NCI-H1930 (cell line): Measurements from ENCODE around the gene EGFL7.

Experiments used
- DNase-seq, 2 experiments: peaks; one replicate each; lab custom pipeline; 2025; lab: John Stamatoyannopoulos, UW

Gene EGFL7

DNA sequence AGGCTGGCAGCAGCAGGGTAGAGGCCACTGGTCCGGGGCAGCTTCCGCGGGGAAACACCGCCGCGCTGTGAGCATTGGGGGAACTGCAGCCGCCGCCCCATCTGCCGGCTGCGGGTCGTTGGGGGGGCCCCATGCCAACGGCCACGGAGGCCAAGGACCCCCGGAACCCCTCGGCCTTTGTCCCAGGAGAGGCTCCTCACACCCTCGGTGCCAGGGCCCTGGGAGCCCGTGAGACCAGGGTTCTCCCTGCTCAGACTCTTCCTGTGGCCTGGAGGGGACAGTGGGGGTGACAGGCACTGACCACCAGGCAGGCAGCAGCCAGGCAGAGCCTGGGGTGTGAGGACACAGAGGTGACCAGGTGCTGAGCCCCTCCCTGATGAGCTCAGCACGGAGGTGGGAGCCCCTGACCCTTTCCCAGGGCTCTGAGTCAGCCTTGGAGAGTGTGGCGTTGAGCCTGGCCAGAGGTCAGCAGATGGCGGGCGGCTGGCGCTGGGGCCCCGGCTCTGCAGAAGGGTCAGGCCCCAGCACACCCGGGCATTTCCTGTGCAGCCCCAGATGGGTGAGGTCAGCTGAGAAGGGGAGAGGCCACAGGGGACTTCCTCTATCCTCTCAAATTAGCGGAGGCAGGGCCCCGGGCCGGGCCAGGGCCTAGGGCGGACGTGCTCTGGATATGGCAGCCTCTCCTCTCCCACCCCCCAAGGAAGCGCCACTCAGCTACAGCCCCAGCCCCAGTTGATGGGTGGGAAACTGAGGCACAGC is 17.9 kb upstream of the EGFL7 start:
- no peak for DNase-seq

DNA sequence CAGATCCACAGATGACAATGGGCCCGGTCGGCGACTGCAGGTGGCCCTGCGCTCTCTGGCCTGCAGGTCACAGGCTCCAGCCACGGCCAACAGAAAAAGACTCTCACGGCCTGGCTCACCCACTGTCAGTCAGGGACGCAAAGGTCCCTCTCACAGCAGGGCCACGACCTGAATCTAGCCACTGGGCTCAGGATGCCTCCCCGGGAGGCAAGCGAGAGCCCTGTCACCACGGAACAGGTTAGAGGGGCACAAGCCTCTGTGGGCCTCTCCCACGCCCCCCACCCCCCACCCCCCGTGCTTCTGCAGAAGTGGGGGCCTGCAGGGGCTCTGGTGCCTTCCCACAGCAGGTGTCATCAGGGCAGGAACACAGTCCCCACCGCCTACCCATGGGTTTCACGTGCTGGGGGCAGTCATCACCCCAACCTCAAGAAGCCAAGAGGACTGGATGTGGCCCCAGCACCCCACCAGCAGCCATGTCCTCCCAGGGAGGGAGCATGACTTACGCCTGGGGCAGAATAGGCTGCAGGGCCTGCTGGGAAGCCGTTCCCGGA is 17.3 kb upstream of the EGFL7 start:
- DNase-seq, result no peak

- no peak for DNase-seq
These were observed 16.6 kb upstream of the EGFL7 start for GRCh38 chr9:136645903-136646754.

GRCh38 chr9:136646827-136647711 is 15.6 kb upstream of the EGFL7 start:
- no peak for DNase-seq

DNA sequence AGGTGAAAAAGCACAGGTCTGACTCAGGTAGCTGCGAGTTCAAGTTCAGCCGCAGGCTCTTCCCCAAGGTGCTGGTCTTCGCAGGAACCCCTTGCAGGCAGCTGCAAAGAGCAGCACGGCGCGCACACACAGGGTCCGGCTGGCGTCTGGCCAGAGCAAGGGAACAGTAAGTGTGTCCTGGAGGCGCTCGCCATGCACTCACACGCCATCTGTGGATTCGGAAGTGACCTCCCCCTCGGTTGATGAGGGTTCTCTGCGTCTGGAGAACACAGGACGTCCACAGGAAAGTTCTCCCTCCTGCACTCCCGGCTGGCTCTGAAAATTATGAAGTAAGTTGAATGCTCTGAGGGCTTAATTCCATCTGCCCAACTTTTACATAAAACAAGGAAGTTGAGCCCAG is 14.0 kb upstream of the EGFL7 start:
- no peak for DNase-seq

DNA sequence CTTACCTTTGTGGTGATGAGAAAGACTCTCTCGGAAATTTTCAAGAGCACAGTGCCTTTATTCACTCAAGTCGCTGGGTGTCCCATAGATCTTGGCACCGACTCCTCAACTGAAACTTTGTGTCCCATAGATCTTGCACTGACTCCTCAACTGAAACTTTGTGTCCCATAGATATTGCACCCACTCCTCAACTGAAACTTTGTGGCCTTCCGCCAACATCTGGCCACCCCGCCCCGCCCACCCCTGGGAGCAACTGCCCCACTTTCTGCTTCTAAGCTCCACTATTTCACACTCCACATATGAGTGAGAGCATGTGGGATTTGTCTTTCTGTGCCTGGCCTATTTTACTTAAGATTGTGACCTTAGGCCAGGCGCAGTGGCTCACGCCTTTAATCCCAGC is 12.7 kb upstream of the EGFL7 start:
- no peak for DNase-seq

GRCh38 chr9:136650648-136651047 is 12.1 kb upstream of the EGFL7 start:
- no peak for DNase-seq

DNA sequence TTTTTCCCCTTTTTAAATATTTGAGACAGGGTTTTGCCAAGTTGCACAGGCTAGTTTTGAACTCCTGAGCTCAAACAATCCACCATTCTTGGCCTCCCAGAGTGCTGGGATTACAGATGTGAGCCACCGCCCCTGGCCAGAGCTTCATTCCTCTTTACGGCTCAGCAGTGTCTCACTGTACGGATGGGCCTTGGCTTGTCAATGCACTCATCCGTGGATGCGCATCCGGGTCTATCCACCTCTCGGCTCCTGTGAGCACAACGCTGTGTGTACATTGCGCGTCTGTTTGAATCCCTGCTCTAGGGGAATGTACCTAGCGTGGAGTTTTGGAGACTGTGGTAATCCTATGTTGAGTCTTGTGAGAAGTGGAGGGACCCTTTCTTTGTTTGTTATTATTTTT is 10.9 kb upstream of the EGFL7 start:
- DNase-seq, result no peak

GRCh38 chr9:136653323-136654079 is 9.2 kb upstream of the EGFL7 start:
- DNase-seq, result no peak

DNA sequence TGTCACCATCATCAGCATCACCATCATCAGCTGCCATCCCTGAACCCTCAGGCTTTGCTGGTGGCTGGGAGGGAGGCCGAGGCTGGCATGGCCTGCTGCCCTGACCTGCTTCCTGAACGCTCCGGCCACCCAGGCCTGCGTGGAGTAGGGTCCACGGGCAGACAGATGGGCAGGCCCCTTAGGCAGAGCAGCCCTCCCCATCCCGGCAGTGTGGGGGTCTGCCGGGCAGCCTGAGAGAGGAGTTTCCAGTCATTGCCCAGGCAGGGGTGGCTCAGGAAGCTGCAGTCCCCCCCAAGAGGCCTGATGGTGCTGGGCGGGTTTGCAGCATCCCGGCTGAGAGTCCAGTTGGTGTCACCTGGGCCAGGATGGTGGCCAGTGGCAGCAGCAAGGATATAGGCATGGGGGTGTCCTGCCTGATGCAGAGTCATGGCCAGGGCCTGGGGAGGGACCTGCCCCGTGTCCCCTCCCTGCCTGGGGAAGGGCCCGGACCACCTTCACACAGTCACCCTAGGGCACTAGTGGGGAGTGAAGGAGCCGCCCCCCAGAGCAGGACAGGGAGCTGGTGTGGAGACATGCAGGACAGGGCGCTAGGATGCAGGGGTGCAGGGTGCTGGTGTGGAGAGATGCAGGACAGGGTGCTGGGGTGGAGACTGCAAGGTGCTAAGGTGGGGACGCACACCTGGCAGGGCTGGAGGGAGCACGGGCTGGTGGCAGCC is 7.7 kb upstream of the EGFL7 start:
- no peak for DNase-seq

GRCh38 chr9:136655536-136656182 is 7.1 kb upstream of the EGFL7 start:
- DNase-seq, result no peak

DNA sequence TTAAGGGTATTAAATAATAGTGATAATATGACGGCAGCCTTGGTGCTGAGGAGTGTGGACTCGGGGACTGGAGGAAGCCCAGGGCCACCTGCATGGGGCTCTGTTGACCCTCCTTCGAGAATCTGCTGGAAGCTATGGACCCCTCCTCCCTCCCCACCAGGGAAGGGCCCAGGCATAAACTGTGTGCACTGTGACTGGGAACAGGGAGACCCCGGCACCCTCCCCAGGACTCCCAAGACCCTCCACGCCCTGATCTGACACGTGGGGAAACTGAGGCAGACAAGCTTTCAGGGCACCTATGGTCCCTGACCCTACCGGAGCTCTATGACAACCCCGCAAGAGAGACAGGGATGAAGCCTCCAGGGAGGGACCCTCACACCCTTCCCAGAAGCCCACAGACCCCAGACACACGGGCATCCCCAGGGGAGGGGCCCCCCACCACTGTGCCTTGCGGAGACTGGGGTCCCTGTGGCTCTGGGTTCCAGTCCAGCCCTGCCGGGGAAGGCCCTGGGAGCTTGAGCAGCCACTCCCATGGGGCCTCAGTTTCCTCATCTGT is 6.5 kb upstream of the EGFL7 start:
- DNase-seq, result no peak

GRCh38 chr9:136656795-136657611 is 5.7 kb upstream of the EGFL7 start:
- DNase-seq, result no peak

DNA sequence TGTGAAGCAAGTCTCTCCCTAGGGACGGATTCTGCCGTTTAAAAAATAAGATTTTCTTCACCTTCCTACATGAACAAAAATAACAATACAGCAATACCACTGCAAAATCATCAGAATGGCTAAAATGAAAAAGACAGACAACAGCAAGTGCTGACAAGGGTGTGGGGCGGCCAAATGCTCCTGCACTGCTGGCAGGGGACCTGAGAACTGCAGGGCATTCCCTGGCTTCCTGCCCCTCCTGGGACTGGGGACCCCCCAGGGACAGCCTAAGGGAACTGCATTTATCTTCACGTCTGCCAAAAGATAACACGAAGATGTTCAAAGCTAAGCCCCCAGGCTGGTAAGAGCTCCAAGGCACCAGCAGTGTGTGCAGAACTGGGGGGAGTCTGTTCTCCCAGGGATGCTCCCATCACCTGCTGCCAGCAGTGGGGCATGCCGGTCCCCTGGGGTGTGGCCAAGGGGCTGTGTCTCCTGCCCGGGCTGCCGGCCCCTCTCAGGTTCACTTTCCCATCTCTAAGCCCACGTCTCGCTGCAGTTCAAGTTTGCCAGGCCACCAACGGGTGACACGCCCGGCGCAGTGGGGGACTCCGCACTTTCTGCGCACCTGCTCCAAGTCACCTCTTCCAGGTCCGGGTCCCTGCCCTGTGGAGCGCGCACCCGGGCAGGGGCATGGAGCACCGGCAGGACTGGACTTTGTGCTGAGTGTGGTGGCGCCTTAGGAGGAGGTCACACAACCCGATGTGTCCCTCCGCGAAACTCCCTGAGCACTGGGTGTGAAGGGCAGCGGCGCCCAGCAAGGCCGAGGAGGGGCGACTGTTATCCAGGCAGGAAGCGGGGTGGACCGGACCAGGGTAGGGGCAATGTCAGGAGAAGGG is 4.5 kb upstream of the EGFL7 start:
- DNase-seq, result no peak

DNA sequence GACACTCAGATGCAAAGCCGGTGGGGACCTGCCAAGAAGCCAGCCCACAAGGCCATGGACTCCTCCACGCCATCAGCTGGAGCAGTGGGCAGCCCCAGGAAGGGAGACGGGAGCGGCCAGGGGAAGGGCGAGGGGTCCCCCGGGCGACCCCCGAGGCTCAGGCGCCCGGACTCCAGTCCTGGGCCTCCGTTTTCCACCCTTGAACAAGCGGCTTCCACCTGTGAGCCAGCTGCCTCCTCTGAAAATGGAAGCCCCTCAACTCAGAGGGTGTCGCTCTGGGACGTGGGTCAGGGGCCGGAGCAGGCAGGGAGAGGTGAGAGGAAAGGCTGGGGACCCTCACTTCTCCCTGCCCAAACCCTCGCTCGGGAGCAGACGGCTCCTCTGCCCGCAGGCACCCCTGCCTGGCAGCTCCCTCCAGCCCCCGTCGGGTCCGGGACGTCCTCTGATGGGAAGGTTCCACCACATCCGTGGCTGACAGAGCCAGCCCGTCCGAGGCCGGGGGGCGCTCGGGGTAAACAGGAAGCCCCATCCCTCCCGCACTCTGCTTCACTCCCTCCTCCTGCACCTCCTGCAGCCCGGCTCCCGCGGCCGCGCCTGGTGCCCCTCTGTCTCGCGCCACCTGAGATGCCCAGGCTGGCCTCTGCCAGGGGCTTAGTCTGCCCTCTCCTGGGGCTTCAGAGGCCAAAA is 3.7 kb upstream of the EGFL7 start:
- DNase-seq, result no peak

- no peak for DNase-seq
These were observed 2.6 kb upstream of the EGFL7 start for GRCh38 chr9:136659861-136660784.
